NCI-H1417 treated with DMSO at 0.1 percent for 48 hours (cell line): Measurements from ENCODE around the gene CELA1.

Source experiments
- DNase-seq: peaks from one replicate; lab custom pipeline; 2025; lab: John Stamatoyannopoulos, UW

CELA1 gene

GRCh38 chr12:51374856-51375255 is 28.4 kb upstream of the CELA1 start:
- DNase-seq = no peak

- DNase-seq = no peak
Observed at GRCh38 chr12:51374361-51374760, 27.9 kb upstream of the CELA1 start.

- DNase-seq = no peak
Observed at GRCh38 chr12:51373187-51373586, 26.7 kb upstream of the CELA1 start.

- no peak for DNase-seq
Observed at GRCh38 chr12:51372021-51372420, 25.5 kb upstream of the CELA1 start.

GRCh38 chr12:51371295-51371953 is 24.9 kb upstream of the CELA1 start:
- DNase-seq = no peak

- no peak for DNase-seq
Observed at GRCh38 chr12:51370667-51371066, 24.2 kb upstream of the CELA1 start.

- no peak for DNase-seq
Observed at GRCh38 chr12:51369581-51369980, 23.1 kb upstream of the CELA1 start.

- no peak for DNase-seq
Observed at GRCh38 chr12:51368640-51369517, 22.4 kb upstream of the CELA1 start.

- DNase-seq = no peak
Observed at GRCh38 chr12:51365276-51365675, 18.8 kb upstream of the CELA1 start.

GRCh38 chr12:51364001-51364400 is 17.5 kb upstream of the CELA1 start:
- no peak for DNase-seq

- DNase-seq = no peak
Observed at GRCh38 chr12:51362747-51363342, 16.4 kb upstream of the CELA1 start.

GRCh38 chr12:51362307-51362706 is 15.8 kb upstream of the CELA1 start:
- DNase-seq = no peak

- DNase-seq = no peak
Observed at GRCh38 chr12:51361161-51362016, 14.9 kb upstream of the CELA1 start.

- no peak for DNase-seq
Observed at GRCh38 chr12:51360315-51360714, 13.8 kb upstream of the CELA1 start.

- DNase-seq = no peak
Observed at GRCh38 chr12:51359851-51360250, 13.4 kb upstream of the CELA1 start.

- DNase-seq = no peak
Observed at GRCh38 chr12:51358496-51358895, 12.0 kb upstream of the CELA1 start.

- no peak for DNase-seq
Observed at GRCh38 chr12:51357374-51358047, 11.0 kb upstream of the CELA1 start.

GRCh38 chr12:51351913-51352532 is 5.5 kb upstream of the CELA1 start:
- no peak for DNase-seq

GRCh38 chr12:51349026-51349425 is 2.5 kb upstream of the CELA1 start:
- no peak for DNase-seq

- DNase-seq = no peak
Observed at GRCh38 chr12:51348116-51348515, 1.6 kb upstream of the CELA1 start.

- DNase-seq = no peak
Observed at GRCh38 chr12:51345681-51346080, 798 bp downstream of the CELA1 start.
